ENCODE data around the gene LRRC3B.

The LRRC3B gene, protein sequence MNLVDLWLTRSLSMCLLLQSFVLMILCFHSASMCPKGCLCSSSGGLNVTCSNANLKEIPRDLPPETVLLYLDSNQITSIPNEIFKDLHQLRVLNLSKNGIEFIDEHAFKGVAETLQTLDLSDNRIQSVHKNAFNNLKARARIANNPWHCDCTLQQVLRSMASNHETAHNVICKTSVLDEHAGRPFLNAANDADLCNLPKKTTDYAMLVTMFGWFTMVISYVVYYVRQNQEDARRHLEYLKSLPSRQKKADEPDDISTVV

DNA sequence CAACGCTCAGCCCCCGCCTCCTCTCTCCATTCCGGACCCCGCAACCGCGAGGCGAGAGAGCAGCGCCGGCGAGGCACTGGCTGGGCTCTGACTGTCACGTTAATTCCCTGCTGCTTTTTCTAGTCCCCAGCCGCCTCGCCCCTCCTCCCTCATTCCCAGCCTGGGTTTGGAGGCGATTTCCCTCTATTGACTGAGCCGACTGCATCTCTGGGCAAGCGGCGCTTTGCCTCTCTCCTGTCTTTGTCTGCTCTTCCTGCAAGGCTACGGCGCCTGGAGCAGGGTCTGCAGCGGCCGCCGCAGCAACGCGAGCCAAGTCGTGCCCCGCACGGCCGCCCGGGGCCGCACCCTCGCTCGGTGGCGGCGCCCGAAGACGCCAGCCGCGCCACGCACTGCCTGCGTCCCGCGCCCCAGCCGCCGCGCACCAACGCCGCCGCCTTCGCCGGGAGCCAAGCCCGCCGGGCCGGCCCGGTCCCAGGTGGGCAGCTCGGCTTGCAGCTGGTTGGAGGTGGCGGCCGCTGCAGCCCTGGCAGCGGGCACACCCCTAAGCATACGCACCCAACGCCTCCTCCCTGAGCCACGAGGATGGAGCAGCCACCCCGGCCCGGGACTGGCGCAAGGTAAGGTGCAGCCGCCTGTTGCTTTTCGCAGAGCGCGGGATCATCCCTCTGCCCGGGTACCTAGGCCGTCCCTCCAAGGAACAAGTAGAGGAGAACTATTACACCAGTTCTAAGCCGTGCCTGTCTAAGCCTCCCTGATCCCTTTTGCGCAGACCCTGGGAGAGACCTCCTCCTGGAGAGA lies at the start of gene LRRC3B:
Gene LRRC3B, plus strand, starts transcription at position 152 of the 798 bp plus-strand sequence. CDS start 86,901 bp downstream, outside the sequence.
- ChIA-PET CTCF (no interaction called here), POLR2A (no interaction called here)
- H3K4me3 ChIP-seq (ENCODE audit: low read depth, low read length): no peak within 1 kb of the TSS
- TF ChIP-seq CTCF (IDR thresholded peaks at IDR 0.05; ENCODE audit: insufficient read depth, low read length, missing control alignments): no peak
- no peak for DNase-seq (ENCODE audit: low read depth, low spot score)

- TF ChIP-seq CTCF (IDR thresholded peaks at IDR 0.05; ENCODE audit: insufficient read depth, low read length, missing control alignments): no peak
- H3K4me3 ChIP-seq (ENCODE audit: low read depth, low read length): no peak overlapping the region
- CTCF ChIA-PET: no interaction called here
- POLR2A ChIA-PET: no interaction called here
- no peak for DNase-seq (ENCODE audit: low read depth, low spot score)
Measured at GRCh38 chr3:26574766-26575165, 47.8 kb upstream of the LRRC3B start.

- CTCF ChIA-PET: no interaction called here
- H3K4me3 ChIP-seq (ENCODE audit: low read depth, low read length): no peak overlapping the region
- POLR2A ChIA-PET: no interaction called here
- DNase-seq (ENCODE audit: low read depth, low spot score): no peak
- no peak for TF ChIP-seq CTCF (IDR thresholded peaks at IDR 0.05; ENCODE audit: insufficient read depth, low read length, missing control alignments)
Measured at GRCh38 chr3:26579116-26579515, 43.5 kb upstream of the LRRC3B start.

DNA sequence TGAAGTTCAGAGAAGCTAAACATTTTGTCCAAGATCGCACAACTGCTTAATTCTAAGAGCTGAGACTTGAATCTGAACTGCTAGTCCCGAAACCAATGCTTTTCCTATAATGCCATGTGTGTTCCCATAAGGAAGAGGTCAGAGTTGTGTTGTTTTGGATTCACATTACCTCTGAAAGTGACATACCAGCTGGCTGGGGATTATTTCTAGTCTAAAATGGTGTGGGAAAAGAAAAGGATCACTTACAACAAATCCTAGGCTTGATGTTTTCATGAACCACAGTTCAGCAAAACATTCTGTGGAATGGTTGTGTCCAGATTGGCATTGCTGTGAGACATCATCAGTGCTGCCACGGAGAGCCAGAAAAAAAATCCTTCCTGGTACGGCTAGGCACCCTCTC lies 35.0 kb upstream of the LRRC3B start:
- DNase-seq (ENCODE audit: low read depth, low spot score): no peak
- ChIA-PET POLR2A (interaction anchor here (0.7 kb wide), 1 partner anchor 21 kb away, joined by 3 read pairs; no protein-coding TSS in a partner anchor), CTCF (no interaction called here)
- TF ChIP-seq CTCF (IDR thresholded peaks at IDR 0.05; ENCODE audit: insufficient read depth, low read length, missing control alignments): no peak
- H3K4me3 ChIP-seq (ENCODE audit: low read depth, low read length): no peak overlapping the region

GRCh38 chr3:26588931-26589330 lies 33.6 kb upstream of the LRRC3B start:
- TF ChIP-seq CTCF (IDR thresholded peaks at IDR 0.05; ENCODE audit: insufficient read depth, low read length, missing control alignments): no peak
- no peak for DNase-seq (ENCODE audit: low read depth, low spot score)
- ChIA-PET CTCF (no interaction called here), POLR2A (no interaction called here)
- H3K4me3 ChIP-seq (ENCODE audit: low read depth, low read length): no peak overlapping the region

- POLR2A ChIA-PET: no interaction called here
- no peak overlapping the region for H3K4me3 ChIP-seq (ENCODE audit: low read depth, low read length)
- CTCF ChIA-PET: no interaction called here
- no peak for TF ChIP-seq CTCF (IDR thresholded peaks at IDR 0.05; ENCODE audit: insufficient read depth, low read length, missing control alignments)
- no peak for DNase-seq (ENCODE audit: low read depth, low spot score)
Measured at GRCh38 chr3:26589678-26590077, 32.9 kb upstream of the LRRC3B start.
